Heart right ventricle (tissue), 16 donors: Measurements from ENCODE around the gene SASH1. TPM values are rescaled to one million over a fixed set of nuclear protein-coding genes. Genes with fewer than 3 reads are reported as not detected.
A peak's percentile ranks its signal among the peaks of the same experiment; 100 is the strongest.

Experiments used
- ATAC-seq, 8 donors: fragments of 200-7000 bp; cut with Tn5 transposase; one replicate each; pipeline ENCODE4 v1.9.1; 2020; ENCODE audit warnings: mild to moderate bottlenecking in 8 of 8, moderate library complexity in 8 of 8, moderate number of reproducible peaks in 1 of 8
- DNase-seq, 2 donors: peaks; one replicate each; pipeline ENCODE4 v3.0.0-alpha.2; 2020
- H3K27ac ChIP-seq, 10 donors: fragments of 200-600 bp; sonication (generic) in 2 of 10; one replicate each; pipeline versions ENCODE4 v1.5.0 to v1.8.0; 2020 to 2022; ENCODE audit warnings: mild to moderate bottlenecking in 3 of 10
- H3K27me3 ChIP-seq, 7 donors: fragments of 200-600 bp; one replicate each; pipeline ENCODE4 v1.8.0; 2021 to 2022; ENCODE audit warnings: mild to moderate bottlenecking in 2 of 7
- H3K36me3 ChIP-seq, 9 donors: fragments of 200-600 bp; sonication (generic) in 1 of 9; one replicate each; pipeline versions ENCODE4 v1.5.0 to v1.8.0; 2020 to 2022; ENCODE audit warnings: mild to moderate bottlenecking in 2 of 9
- H3K4me1 ChIP-seq, 9 donors: fragments of 200-600 bp; sonication (generic) in 1 of 9; one replicate each; pipeline versions ENCODE4 v1.5.0 to v1.8.0; 2020 to 2022; ENCODE audit warnings: mild to moderate bottlenecking in 4 of 9
- H3K4me3 ChIP-seq, 10 donors: fragments of 200-600 bp; sonication (generic) in 2 of 10; one replicate each; pipeline versions ENCODE4 v1.5.0 to v1.8.0; 2020 to 2022; ENCODE audit warnings: mild to moderate bottlenecking in 7 of 10, moderate library complexity in 2 of 10
- H3K9me3 ChIP-seq, 11 donors: fragments of 200-600 bp in 10 of 11; sonication (generic) in 2 of 11; one replicate each; pipeline versions ENCODE4 v1.5.0 to v1.8.0; 2013 to 2022; ENCODE audit warnings: mild to moderate bottlenecking in 2 of 11, control low read depth in 1 of 11, moderate library complexity in 1 of 11
- CTCF ChIP-seq, 9 donors: fragments of 200-600 bp; sonication (generic) in 2 of 9; IDR thresholded peaks; one replicate each; pipeline versions ENCODE4 v1.5.0 to v1.8.0; 2021 to 2022; ENCODE audit warnings: antibody characterized with exemption in 9 of 9, mild to moderate bottlenecking in 5 of 9, moderate library complexity in 1 of 9
- WGBS, 2 donors: extraction: QIAGEN DNeasy Blood & Tissue Kit; methylation state at CpG; one replicate each; pipeline ENCODE4 v1.1.7; 2013; ENCODE audit warnings: inconsistent platforms in 1 of 2; 5-methylcytosine and 5-hydroxymethylcytosine counted together
- intact Hi-C, 10 donors: fragments of 100-400 bp; cut with DNase I; formaldehyde crosslinking; loops; one replicate each; pipeline versions ENCODE4 v1.11.1 to v1.14.2; 2022
- polyA plus RNA-seq, 2 donors: library from polyadenylated mRNA; stranded (reverse); fragments of 200-250 nt; gene quantifications; one replicate each; pipeline ENCODE4 v1.2.3, GENCODE V29; 2013
- total RNA-seq, 10 donors: library from RNA; stranded (reverse); fragmentation: NEBNext Ultra II Directional in 3 of 10; extraction: Animal tissue kit (Norgen Biotek cat#: 25700) in 3 of 10; gene quantifications; one replicate each; pipeline versions ENCODE4 v1.2.1 to v1.2.4, GENCODE V29; 2021 to 2023
- donor health status: Arrhythmogenic right ventricular cardiomyopathy.
- donor health status: ischemic (EF 13 %, LVEDD 7.1; RV severe dilation, severe dysfunction).
- donor health status: healthy with polysubstance abuse.
- donor health status: DM: no; HTN: yes; CAD: no.
- donor health status: DM: no; HTN: no; CAD: no.
- donor health status: ischemic (EF 25% LVEDD 6.9; RV normal size, moderate dysfunction).
- donor health status: ischemic (EF 25% LVEDD 5.7; RV mildly dilated, moderate dysfunction).
- donor health status: healthy.
- donor health status: DM: yes; HTN: yes; CAD: no.
- donor health status: Ischemic cardiomyopathy.
- donor health status: ischemic (EF 35%, LVEDD 5.7; RV mildly dilated, moderate dysfunction).
- donor health status: nonischemic (EF 11% LVEDD 7.7; RV severe dilation, severe dysfunction).
- donor health status: DM: yes; HTN: yes; CAD: no.
- donor health status: PGD.
- donor health status: ischemic (EF 29% LVEDD 5.4; RV normal size, mild dysfunction).
- donor health status: nonischemic (EF 23%, LVEDD 6.1; RV moderate dilation, normal function).

The SASH1 gene
- total and polyA plus RNA-seq, 12 donors = 6.9 to 47.1 (median 25.9) TPM

DNA sequence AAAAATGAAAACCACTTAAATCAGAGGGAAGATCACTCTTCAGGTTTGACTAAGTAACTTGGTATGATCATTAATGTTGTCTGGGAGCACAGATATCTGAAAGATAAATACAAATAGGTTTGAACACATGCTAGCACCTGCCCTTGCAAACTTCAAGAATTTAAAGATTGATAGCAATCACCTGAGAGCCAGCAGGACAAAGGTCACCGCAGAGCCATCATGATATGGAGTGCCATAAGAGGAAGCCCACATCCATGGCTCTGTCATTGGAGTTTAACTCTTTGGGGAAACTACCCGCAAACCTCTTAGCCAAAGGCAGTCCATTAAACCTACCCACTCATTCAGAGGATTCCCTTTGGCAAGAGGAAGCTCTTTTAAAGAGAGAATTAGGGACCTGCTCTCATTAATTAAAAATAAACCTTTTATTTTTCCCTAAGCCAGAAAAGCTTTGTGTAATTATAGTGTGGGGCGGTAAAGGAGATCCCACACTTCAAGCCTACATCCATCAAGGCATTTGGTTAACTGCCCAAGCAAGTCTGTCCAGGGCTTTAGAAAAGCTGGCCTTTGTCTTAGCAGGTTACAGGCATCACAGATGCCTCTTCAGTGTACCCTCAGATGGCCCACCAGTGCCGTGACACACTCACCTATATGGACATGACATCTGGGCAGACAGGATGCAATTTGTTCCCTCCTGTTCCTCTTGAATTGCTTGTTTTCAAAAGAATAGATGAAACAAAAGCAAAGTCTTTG, 73.0 kb downstream of the SASH1 start:
- H3K4me1 ChIP-seq = peaks cover 0 to 62% (median 33%) of the 10 kb centered on the region in 9 donors
- 80 to 83% methylated on average over 4 of the region's 4 CpGs for WGBS, 2 donors
- no peak overlapping the region for H3K4me3 ChIP-seq
- ATAC-seq (peak in 1 of 8 donors; percentile 23), DNase-seq (no peak)
- no peaks in the 10 kb centered on the region for H3K27me3 ChIP-seq
- no peaks in the 10 kb centered on the region for H3K9me3 ChIP-seq
- TF ChIP-seq CTCF (IDR thresholded peaks at IDR 0.05) = no peak
- peak overlapping the region in 2 of 10 donors; percentile 0 to 33 for H3K27ac ChIP-seq
- intact Hi-C loops = loop anchor here in 1 of 10 donors (5.0 kb wide), 1 partner anchor 47 kb away; no protein-coding TSS in a partner anchor
- H3K36me3 ChIP-seq = no peaks in the 10 kb centered on the region

GRCh38 chr6:148416330-148416965, 73.8 kb downstream of the SASH1 start:
- intact Hi-C loops = loop anchor here in 1 of 10 donors (5.0 kb wide), 1 partner anchor 46 kb away; no protein-coding TSS in a partner anchor
- no peak overlapping the region for H3K4me3 ChIP-seq
- H3K4me1 ChIP-seq = peaks cover 0 to 62% (median 33%) of the 10 kb centered on the region in 9 donors
- no peak for DNase-seq
- H3K9me3 ChIP-seq = no peaks in the 10 kb centered on the region
- H3K27ac ChIP-seq = peak overlapping the region in 2 of 10 donors; percentile 0 to 33
- peak in 6 of 8 donors; percentile 34 to 65 (median 44) for ATAC-seq
- H3K27me3 ChIP-seq = no peaks in the 10 kb centered on the region
- no peaks in the 10 kb centered on the region for H3K36me3 ChIP-seq
- WGBS, 2 donors = 57 to 58% methylated on average over 7 of the region's 7 CpGs
- no peak for TF ChIP-seq CTCF (IDR thresholded peaks at IDR 0.05)

DNA sequence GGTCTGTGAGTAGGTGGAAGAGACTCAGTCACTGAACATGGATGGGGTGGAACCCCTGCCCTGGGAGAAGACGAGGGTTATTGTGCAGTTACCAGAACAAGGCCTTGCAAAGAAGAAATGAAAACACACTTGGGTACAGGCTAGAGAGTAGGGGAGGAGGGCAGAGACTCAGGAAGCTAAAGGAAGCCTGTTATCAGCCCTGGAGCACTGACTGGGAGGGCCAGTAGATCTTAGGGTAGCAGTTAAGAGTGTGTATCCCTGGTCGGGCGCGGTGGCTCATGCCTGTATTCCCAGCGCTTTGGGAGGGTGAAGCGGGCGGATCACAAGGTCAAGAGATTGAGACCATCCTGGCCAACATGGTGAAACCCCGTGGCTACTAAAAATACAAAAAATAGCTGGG, 74.4 kb downstream of the SASH1 start:
- intact Hi-C loops = loop anchor here in 1 of 10 donors (5.0 kb wide), 1 partner anchor 45 kb away; no protein-coding TSS in a partner anchor
- no peak for TF ChIP-seq CTCF (IDR thresholded peaks at IDR 0.05)
- Histone ChIP-seq H3K4me1 (peaks cover 0 to 62% (median 33%) of the 10 kb centered on the region in 9 donors), H3K27ac (no peak overlapping the region), H3K27me3 (no peaks in the 10 kb centered on the region), H3K4me3 (no peak overlapping the region), H3K9me3 (no peaks in the 10 kb centered on the region), H3K36me3 (no peaks in the 10 kb centered on the region)
- WGBS, 2 donors = 96 to 97% methylated on average over 8 of the region's 8 CpGs
- DNase-seq (no peak), ATAC-seq (peak in 1 of 8 donors; percentile 46)

- Histone ChIP-seq H3K9me3 (no peaks in the 10 kb centered on the region), H3K36me3 (no peaks in the 10 kb centered on the region), H3K27ac (no peak overlapping the region), H3K4me1 (peaks cover 0 to 72% (median 33%) of the 10 kb centered on the region in 9 donors), H3K27me3 (no peaks in the 10 kb centered on the region), H3K4me3 (no peak overlapping the region)
- ATAC-seq (peak in 1 of 8 donors; percentile 44), DNase-seq (no peak)
- no peak for TF ChIP-seq CTCF (IDR thresholded peaks at IDR 0.05)
- WGBS, 2 donors = 60 to 64% methylated on average over 5 of the region's 5 CpGs
- intact Hi-C loops = loop anchor here in 1 of 10 donors (5.0 kb wide), 1 partner anchor 43 kb away; no protein-coding TSS in a partner anchor
Observed at GRCh38 chr6:148419430-148419829, 76.8 kb downstream of the SASH1 start.
